ENCODE measurements around the gene KLRG1. TPM values are rescaled to one million over a fixed set of nuclear protein-coding genes. Genes with fewer than 3 reads are reported as not detected.

Gene KLRG1
- total RNA-seq, 4 donors from 2014 or later: 0.26 to 5.1 (median 1.5) TPM; not detected in 1

GRCh38 chr12:8948701-8949341 is 40.5 kb upstream of the KLRG1 start:
- Histone ChIP-seq H3K36me3 (no peaks in the 10 kb centered on the region), H3K4me1 (peaks cover 0 to 10% of the 10 kb centered on the region in 2 donors), H3K27ac (peak overlapping the region; percentile 100), H3K9me3 (no peaks in the 10 kb centered on the region), H3K27me3 (no peaks in the 10 kb centered on the region), H3K4me3 (peak overlapping the region; percentile 89 to 91)
- TF ChIP-seq POLR2A (IDR thresholded peaks at IDR 0.05): no peak
- TF ChIP-seq CTCF (IDR thresholded peaks at IDR 0.05): no peak
- intact Hi-C loops (cut with DNase I; ENCODE audit: low total_unique reads): no loop called here
- no peak for DNase-seq

GRCh38 chr12:8949342-8950220 is 39.8 kb upstream of the KLRG1 start, which contains the start of gene M6PR:
Gene M6PR (minus strand): TSS chr12:8949645. CDS start chr12:8946404, 3,241 bp downstream.
- Histone ChIP-seq H3K27ac (peak within 1 kb of the TSS; percentile 100), H3K4me3 (peak within 1 kb of the TSS; percentile 89 to 91), H3K9me3 (no peaks in the 10 kb centered on the region), H3K4me1 (peaks cover 0 to 10% of the 10 kb centered on the region in 2 donors), H3K36me3 (no peaks in the 10 kb centered on the region), H3K27me3 (no peaks in the 10 kb centered on the region)
- TF ChIP-seq CTCF (IDR thresholded peaks at IDR 0.05) (peak; percentile 32 to 70 (median 66)), POLR2A (IDR thresholded peaks at IDR 0.05) (peak; percentile 55 to 71)
- intact Hi-C loops (cut with DNase I; ENCODE audit: low total_unique reads): no loop called here
- DNase-seq: peak; percentile 91 to 94

- intact Hi-C loops (cut with DNase I; ENCODE audit: low total_unique reads): no loop called here
Observed at GRCh38 chr12:8950221-8950527, 39.2 kb upstream of the KLRG1 start.

GRCh38 chr12:8950702-8951478 is 38.5 kb upstream of the KLRG1 start:
- no peak for DNase-seq
- Histone ChIP-seq H3K9me3 (no peaks in the 10 kb centered on the region), H3K27ac (peak overlapping the region; percentile 100), H3K27me3 (no peaks in the 10 kb centered on the region), H3K4me1 (peaks cover 0 to 10% of the 10 kb centered on the region in 2 donors), H3K4me3 (peak overlapping the region; percentile 89 to 91), H3K36me3 (no peaks in the 10 kb centered on the region)
- TF ChIP-seq POLR2A (IDR thresholded peaks at IDR 0.05): no peak
- no peak for TF ChIP-seq CTCF (IDR thresholded peaks at IDR 0.05)
- intact Hi-C loops (cut with DNase I; ENCODE audit: low total_unique reads): no loop called here

More at GRCh38 chr12:8950221-8950527, 39.2 kb upstream of the KLRG1 start:
- H3K4me3 ChIP-seq: peak overlapping the region; percentile 89 to 91
- no peaks in the 10 kb centered on the region for H3K9me3 ChIP-seq
- no peak for DNase-seq
- no peaks in the 10 kb centered on the region for H3K36me3 ChIP-seq
- no peak for TF ChIP-seq CTCF (IDR thresholded peaks at IDR 0.05)
- TF ChIP-seq POLR2A (IDR thresholded peaks at IDR 0.05): no peak
- no peaks in the 10 kb centered on the region for H3K27me3 ChIP-seq
- peak overlapping the region; percentile 100 for H3K27ac ChIP-seq
- H3K4me1 ChIP-seq: peaks cover 0 to 10% of the 10 kb centered on the region in 2 donors
